Prostate gland (tissue), 2 donors: ENCODE measurements around the gene CD3E. TPM values are rescaled to one million over a fixed set of nuclear protein-coding genes. Genes with fewer than 3 reads are reported as not detected.

Experiments used
- DNase-seq: peaks from one replicate; pipeline ENCODE4 v3.0.0-alpha.2; 2019; ENCODE audit warnings: low spot score
- H3K27ac ChIP-seq, 2 donors: fragments of 200-600 bp; sonication (generic); 2 replicates each; pipeline ENCODE4 v1.5.1; 2017 to 2019
- H3K27me3 ChIP-seq: fragments of 200-600 bp; sonication (generic); replicated peaks from 2 replicates; pipeline ENCODE4 v1.5.1; 2019; ENCODE audit not compliant: insufficient read depth
- H3K36me3 ChIP-seq, 2 donors: fragments of 200-600 bp; sonication (generic); 1 replicate in 1 of 2; 2 replicates in 1 of 2; pipeline versions ENCODE4 v1.5.1 to v1.8.1; 2017 to 2019
- H3K4me1 ChIP-seq: fragments of 200-600 bp; sonication (generic); replicated peaks from 2 replicates; pipeline ENCODE4 v1.5.1; 2019
- H3K4me3 ChIP-seq, 2 donors: fragments of 200-600 bp; sonication (generic); 2 replicates each; pipeline ENCODE4 v1.5.1; 2017 to 2019
- H3K9me3 ChIP-seq: fragments of 200-600 bp; sonication (generic); 2 replicates; pipeline ENCODE4 v1.5.1; 2017
- CTCF ChIP-seq, 4 experiments: fragments of 200-600 bp in 2 of 4; fragments of 450-650 bp in 2 of 4; sonication (generic) in 2 of 4; IDR thresholded peaks; 1 replicate in 3 of 4; 2 replicates in 1 of 4; pipeline ENCODE4 v1.5.1; 2016 to 2019; ENCODE audit warnings: antibody characterized with exemption in 4 of 4, mild to moderate bottlenecking in 2 of 4, moderate library complexity in 2 of 4
- POLR2A ChIP-seq: fragments of 450-650 bp; IDR thresholded peaks from one replicate; pipeline ENCODE4 v1.6.1; 2016; ENCODE audit warnings: antibody characterized with exemption, mild to moderate bottlenecking
- POLR2AphosphoS5 ChIP-seq: sonication (generic); formaldehyde crosslinking; IDR thresholded peaks from one replicate; pipeline ENCODE4 v1.6.1; 2017; ENCODE audit warnings: antibody characterized with exemption
- WGBS: methylation state at CpG from one replicate; pipeline ENCODE4 v1.1.5; 2018; 5-methylcytosine and 5-hydroxymethylcytosine counted together
- intact Hi-C: fragments of 100-400 bp; cut with DNase I; formaldehyde crosslinking; loops from one replicate; pipeline ENCODE4 v1.14.2; 2022
- total RNA-seq, 2 donors: library from RNA; depleted of rRNA; stranded (reverse); fragments of >200 nt; gene quantifications; one replicate each; pipeline ENCODE4 v1.1.0, GENCODE V29; 2016

Gene CD3E
- total RNA-seq, 2 donors from 2014 or later = 2.8 to 4.6 TPM

- intact Hi-C loops = no loop called here
Measured at GRCh38 chr11:118319337-118319707, 14.8 kb downstream of the CD3E start.

GRCh38 chr11:118320515-118320914, 16.0 kb downstream of the CD3E start:
- H3K36me3 ChIP-seq = no peaks in the 10 kb centered on the region
- no peak overlapping the region for H3K4me3 ChIP-seq
- DNase-seq = no peak
- peaks cover 2% of the 10 kb centered on the region for H3K4me1 ChIP-seq
- H3K9me3 ChIP-seq = no peaks in the 10 kb centered on the region
- no peak for TF ChIP-seq POLR2A
- no peak for TF ChIP-seq POLR2AphosphoS5
- no peak for TF ChIP-seq CTCF (IDR thresholded peaks at IDR 0.05)
- H3K27ac ChIP-seq = no peak overlapping the region
- WGBS = 83% methylated on average over 3 of the region's 3 CpGs
- intact Hi-C loops = no loop called here
- no peaks in the 10 kb centered on the region for H3K27me3 ChIP-seq

More at GRCh38 chr11:118319337-118319707, 14.8 kb downstream of the CD3E start:
- H3K36me3 ChIP-seq = no peaks in the 10 kb centered on the region
- H3K9me3 ChIP-seq = no peaks in the 10 kb centered on the region
- DNase-seq = no peak
- WGBS = 71% methylated on average over 1 of the region's 1 CpG
- no peak for TF ChIP-seq POLR2AphosphoS5
- no peak for TF ChIP-seq POLR2A
- TF ChIP-seq CTCF (IDR thresholded peaks at IDR 0.05) = no peak
- peaks cover 2% of the 10 kb centered on the region for H3K4me1 ChIP-seq
- no peaks in the 10 kb centered on the region for H3K27me3 ChIP-seq
- no peak overlapping the region for H3K27ac ChIP-seq
- H3K4me3 ChIP-seq = no peak overlapping the region

DNA sequence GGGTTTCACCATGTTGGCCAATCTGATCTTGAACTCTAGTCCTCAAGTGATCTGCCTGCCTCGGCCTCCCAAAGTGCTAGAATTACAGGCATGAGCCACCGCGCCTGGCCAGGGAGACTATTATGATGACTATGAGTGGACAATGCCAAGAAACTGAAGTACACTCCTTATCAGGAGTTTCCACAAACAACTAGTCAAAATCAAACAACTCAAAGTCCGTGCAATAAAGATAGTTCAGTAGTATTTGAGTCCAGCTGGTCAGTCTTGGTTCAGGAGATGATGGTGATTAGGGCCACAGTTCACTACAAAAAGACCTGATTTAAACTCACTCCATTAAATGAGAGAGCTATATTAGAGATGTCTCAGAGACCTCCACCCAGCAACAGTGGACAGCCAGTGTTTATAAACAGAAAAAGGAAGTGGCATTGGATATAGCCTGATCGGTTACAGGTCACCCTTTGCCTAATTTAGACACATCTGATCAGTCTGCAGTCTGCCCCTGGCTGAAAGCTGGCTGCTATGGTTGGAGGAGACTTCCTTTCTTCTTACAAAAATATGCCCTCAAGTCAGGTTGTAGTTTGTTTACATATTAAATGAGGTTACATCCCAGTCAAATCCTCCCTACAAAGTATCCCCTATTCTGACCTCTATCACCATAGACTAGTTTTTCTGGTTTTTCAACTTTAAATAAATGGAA, 17.0 kb downstream of the CD3E start:
- 59% methylated on average over 5 of the region's 5 CpGs for WGBS

GRCh38 chr11:118322721-118323120, 18.2 kb downstream of the CD3E start:
- Histone ChIP-seq H3K27ac (no peak overlapping the region), H3K36me3 (no peaks in the 10 kb centered on the region), H3K27me3 (no peaks in the 10 kb centered on the region), H3K4me3 (no peak overlapping the region), H3K4me1 (no peaks in the 10 kb centered on the region), H3K9me3 (no peaks in the 10 kb centered on the region)
- no peak for DNase-seq
- WGBS = 96% methylated on average over 19 of the region's 19 CpGs
- TF ChIP-seq POLR2A = no peak
- no peak for TF ChIP-seq POLR2AphosphoS5
- no peak for TF ChIP-seq CTCF (IDR thresholded peaks at IDR 0.05)
- intact Hi-C loops = no loop called here

More for the DNA sequence above, 17.0 kb downstream of the CD3E start:
- intact Hi-C loops = no loop called here
- H3K27me3 ChIP-seq = no peaks in the 10 kb centered on the region
- no peak overlapping the region for H3K27ac ChIP-seq
- no peaks in the 10 kb centered on the region for H3K36me3 ChIP-seq
- H3K4me3 ChIP-seq = no peak overlapping the region
- no peak for DNase-seq
- no peaks in the 10 kb centered on the region for H3K9me3 ChIP-seq
- TF ChIP-seq CTCF (IDR thresholded peaks at IDR 0.05) = no peak
- no peak for TF ChIP-seq POLR2AphosphoS5
- TF ChIP-seq POLR2A = no peak
- H3K4me1 ChIP-seq = no peaks in the 10 kb centered on the region

DNA sequence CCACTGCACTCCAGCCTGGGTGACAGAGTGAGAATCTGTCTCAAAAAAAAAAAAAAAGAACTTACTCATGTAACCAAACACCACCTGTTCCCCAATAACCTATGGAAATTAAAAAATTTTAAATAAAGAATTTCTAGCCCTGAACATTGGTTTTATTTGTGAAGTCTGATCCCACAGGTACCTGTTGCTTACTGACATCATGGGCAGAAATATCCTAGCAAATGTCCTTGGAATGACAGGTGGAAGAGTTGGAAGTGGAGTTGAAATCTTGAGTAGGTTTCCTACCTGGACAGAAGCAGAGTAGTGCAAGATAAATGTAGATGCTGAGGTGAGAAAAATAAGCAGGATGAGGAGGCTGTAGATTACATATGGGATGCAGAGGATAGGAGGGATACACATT, 20.8 kb downstream of the CD3E start:
- Histone ChIP-seq H3K9me3 (no peaks in the 10 kb centered on the region), H3K27me3 (no peaks in the 10 kb centered on the region), H3K4me3 (no peak overlapping the region), H3K27ac (no peak overlapping the region), H3K36me3 (no peaks in the 10 kb centered on the region), H3K4me1 (no peaks in the 10 kb centered on the region)
- intact Hi-C loops = no loop called here
- TF ChIP-seq POLR2AphosphoS5 (no peak), CTCF (IDR thresholded peaks at IDR 0.05) (no peak), POLR2A (no peak)
- no peak for DNase-seq
